Right atrium auricular region (tissue), 2 donors: Measurements from ENCODE around the gene GADD45A. TPM values are rescaled to one million over a fixed set of nuclear protein-coding genes. Genes with fewer than 3 reads are reported as not detected.

Source experiments
- DNase-seq: peaks from one replicate; pipeline ENCODE4 v3.0.0-alpha.2; 2019; ENCODE audit warnings: low spot score
- H3K27ac ChIP-seq, 2 donors: fragments of 200-600 bp; sonication (generic); 1 replicate in 1 of 2; 2 replicates in 1 of 2; pipeline ENCODE4 v1.5.1; 2016 to 2019
- H3K27me3 ChIP-seq, 2 donors: fragments of 200-600 bp; sonication (generic); one replicate each; pipeline versions ENCODE4 v1.5.1 to v1.6.0; 2017 to 2019
- H3K36me3 ChIP-seq: fragments of 200-600 bp; sonication (generic); one replicate; pipeline ENCODE4 v1.5.1; 2016
- H3K4me1 ChIP-seq, 2 donors: fragments of 200-600 bp; sonication (generic); one replicate each; pipeline versions ENCODE4 v1.5.1 to v1.6.0; 2017 to 2019
- H3K4me3 ChIP-seq, 2 donors: fragments of 200-600 bp; sonication (generic); 1 replicate in 1 of 2; 2 replicates in 1 of 2; pipeline ENCODE4 v1.5.1; 2017 to 2019; ENCODE audit warnings: mild to moderate bottlenecking in 1 of 2, moderate library complexity in 1 of 2
- H3K9me3 ChIP-seq, 2 donors: fragments of 200-600 bp; sonication (generic); one replicate each; pipeline ENCODE4 v1.5.1; 2019
- total RNA-seq, 2 donors: library from RNA; depleted of rRNA; stranded (reverse); fragments of >200 nt; gene quantifications; one replicate each; pipeline ENCODE4 v1.1.0, GENCODE V29; 2016
- TF ChIP-seq, protein P1 (sequence below), 2 donors: fragments of 200-600 bp; sonication (generic); IDR thresholded peaks; one replicate each; pipeline ENCODE4 v1.5.1; 2019; ENCODE audit warnings: antibody characterized with exemption in 2 of 2

The GADD45A gene
- total RNA-seq, 2 donors from 2014 or later = 25.3 to 26.6 TPM

- H3K27me3 ChIP-seq = no peaks in the 10 kb centered on the region
- TF ChIP-seq, protein P1, sequence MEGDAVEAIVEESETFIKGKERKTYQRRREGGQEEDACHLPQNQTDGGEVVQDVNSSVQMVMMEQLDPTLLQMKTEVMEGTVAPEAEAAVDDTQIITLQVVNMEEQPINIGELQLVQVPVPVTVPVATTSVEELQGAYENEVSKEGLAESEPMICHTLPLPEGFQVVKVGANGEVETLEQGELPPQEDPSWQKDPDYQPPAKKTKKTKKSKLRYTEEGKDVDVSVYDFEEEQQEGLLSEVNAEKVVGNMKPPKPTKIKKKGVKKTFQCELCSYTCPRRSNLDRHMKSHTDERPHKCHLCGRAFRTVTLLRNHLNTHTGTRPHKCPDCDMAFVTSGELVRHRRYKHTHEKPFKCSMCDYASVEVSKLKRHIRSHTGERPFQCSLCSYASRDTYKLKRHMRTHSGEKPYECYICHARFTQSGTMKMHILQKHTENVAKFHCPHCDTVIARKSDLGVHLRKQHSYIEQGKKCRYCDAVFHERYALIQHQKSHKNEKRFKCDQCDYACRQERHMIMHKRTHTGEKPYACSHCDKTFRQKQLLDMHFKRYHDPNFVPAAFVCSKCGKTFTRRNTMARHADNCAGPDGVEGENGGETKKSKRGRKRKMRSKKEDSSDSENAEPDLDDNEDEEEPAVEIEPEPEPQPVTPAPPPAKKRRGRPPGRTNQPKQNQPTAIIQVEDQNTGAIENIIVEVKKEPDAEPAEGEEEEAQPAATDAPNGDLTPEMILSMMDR (IDR thresholded peaks at IDR 0.05) = no peak
- DNase-seq = no peak
- no peak overlapping the region for H3K27ac ChIP-seq
- no peak overlapping the region for H3K4me3 ChIP-seq
- peaks cover 9% of the 10 kb centered on the region for H3K36me3 ChIP-seq
- H3K9me3 ChIP-seq = no peaks in the 10 kb centered on the region
- peaks cover 0 to 19% of the 10 kb centered on the region in 2 donors for H3K4me1 ChIP-seq
These were observed 1.7 kb upstream of the GADD45A start for GRCh38 chr1:67683316-67683715.

DNA sequence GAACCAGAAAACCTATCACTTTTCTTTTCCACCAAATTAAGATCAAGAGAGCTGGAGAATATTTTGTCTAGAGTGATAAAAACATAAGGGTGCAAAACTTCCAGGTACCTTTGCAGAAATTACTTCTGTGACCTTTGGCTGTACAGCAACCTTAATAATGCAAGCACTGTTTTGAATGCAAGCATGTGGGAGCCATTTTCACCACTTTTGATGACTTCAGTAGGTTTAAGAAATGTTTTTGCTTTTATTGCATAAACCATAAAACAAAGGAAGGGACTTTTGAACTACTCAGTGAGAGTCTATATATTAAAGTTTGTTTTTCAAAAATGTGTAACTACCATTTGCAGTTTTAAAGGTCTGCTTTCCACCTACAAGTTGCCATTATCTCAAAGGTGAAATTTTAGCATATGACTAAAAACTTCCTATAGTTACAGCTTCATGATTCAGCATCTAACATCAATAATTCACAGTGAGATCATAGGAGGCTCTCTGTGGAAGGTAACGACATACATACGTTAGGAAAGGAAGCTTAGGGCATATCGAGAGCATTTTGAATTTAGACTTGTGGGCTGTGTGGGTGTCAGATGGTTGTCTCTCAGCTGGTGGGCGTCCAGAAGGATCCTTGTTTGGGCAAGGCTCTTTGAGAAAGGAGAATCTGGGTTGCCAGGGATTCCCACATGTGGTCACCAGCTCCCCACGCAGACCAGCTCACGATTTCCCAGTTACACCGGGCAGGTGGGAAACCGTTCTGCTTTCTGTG, 1.1 kb upstream of the GADD45A start:
- no peak for DNase-seq
- peak overlapping the region in 1 of 2 donors; percentile 69 for H3K4me3 ChIP-seq
- TF ChIP-seq, protein P1 (IDR thresholded peaks at IDR 0.05) = no peak
- no peaks in the 10 kb centered on the region for H3K27me3 ChIP-seq
- no peaks in the 10 kb centered on the region for H3K9me3 ChIP-seq
- H3K36me3 ChIP-seq = peaks cover 15% of the 10 kb centered on the region
- H3K27ac ChIP-seq = peak overlapping the region; percentile 51 to 68
- H3K4me1 ChIP-seq = peaks cover 0 to 19% of the 10 kb centered on the region in 2 donors

DNA sequence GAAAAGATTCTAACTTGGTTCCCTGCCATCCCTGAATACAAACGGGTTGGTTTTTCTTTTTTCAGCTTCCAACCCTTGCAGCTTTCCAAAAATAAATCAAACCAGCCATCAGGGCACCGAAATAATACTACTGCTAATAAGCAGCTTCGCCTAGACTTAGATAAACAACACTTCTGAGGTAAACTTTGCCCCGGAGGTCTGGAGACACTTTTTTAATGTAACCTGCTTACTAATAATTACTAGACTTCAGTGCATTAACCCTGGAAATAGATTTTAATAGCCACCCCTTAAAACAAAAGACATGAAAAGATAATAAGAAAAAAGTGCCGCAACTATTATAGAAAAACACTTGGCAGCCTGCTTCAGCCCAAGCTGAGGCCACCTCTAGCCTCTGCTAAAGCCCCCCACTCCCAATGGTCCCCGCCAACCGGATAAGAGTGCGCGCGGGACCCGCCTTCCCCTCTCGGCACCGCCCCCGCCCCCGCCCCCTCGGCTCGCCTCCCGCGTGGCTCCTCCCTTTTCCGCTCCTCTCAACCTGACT, 405 bp upstream of the GADD45A start:
- Histone ChIP-seq H3K36me3 (peaks cover 15% of the 10 kb centered on the region), H3K4me1 (peaks cover 0 to 19% of the 10 kb centered on the region in 2 donors), H3K4me3 (peak overlapping the region; percentile 69 to 83), H3K9me3 (no peaks in the 10 kb centered on the region), H3K27ac (peak overlapping the region; percentile 51 to 68), H3K27me3 (no peaks in the 10 kb centered on the region)
- TF ChIP-seq, protein P1 (IDR thresholded peaks at IDR 0.05) = no peak
- no peak for DNase-seq

GRCh38 chr1:67685558-67686266, 711 bp downstream of the GADD45A start:
- Histone ChIP-seq H3K36me3 (peaks cover 15% of the 10 kb centered on the region), H3K27me3 (no peaks in the 10 kb centered on the region), H3K4me3 (peak overlapping the region; percentile 69 to 83), H3K27ac (peak overlapping the region; percentile 97 to 98), H3K4me1 (peaks cover 0 to 19% of the 10 kb centered on the region in 2 donors), H3K9me3 (no peaks in the 10 kb centered on the region)
- DNase-seq = no peak
- TF ChIP-seq, protein P1 (IDR thresholded peaks at IDR 0.05) = no peak

DNA sequence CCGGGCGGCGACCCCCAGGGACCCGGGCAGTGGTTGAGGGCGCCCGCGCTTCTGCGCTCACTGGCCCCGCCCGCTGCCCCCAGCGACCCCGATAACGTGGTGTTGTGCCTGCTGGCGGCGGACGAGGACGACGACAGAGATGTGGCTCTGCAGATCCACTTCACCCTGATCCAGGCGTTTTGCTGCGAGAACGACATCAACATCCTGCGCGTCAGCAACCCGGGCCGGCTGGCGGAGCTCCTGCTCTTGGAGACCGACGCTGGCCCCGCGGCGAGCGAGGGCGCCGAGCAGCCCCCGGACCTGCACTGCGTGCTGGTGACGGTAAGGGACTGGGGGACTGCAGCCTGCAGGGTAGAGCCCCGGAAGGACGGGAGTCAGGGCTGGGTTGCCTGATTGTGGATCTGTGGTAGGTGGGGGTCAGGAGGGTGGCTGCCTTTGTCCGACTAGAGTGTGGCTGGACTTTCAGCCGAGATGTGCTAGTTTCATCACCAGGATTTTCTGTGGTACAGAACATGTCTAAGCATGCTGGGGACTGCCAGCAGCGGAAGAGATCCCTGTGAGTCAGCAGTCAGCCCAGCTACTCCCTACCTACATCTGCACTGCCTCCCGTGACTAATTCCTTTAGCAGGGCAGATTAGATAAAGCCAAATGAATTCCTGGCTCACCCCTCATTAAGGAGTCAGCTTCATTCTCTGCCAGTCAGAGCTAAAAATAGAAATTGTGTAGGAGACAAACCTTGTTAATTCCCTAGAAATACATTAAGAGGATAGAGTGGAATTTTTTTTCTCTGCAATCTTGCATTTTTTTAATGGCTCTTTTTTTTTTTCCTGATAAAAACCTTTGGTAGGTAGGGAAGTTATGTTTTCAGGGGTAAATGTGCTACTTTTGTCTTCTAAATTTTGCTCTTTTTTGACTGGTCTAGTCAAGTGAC, 1.5 kb downstream of the GADD45A start:
- H3K4me3 ChIP-seq = peak overlapping the region; percentile 69 to 83
- H3K4me1 ChIP-seq = peaks cover 0 to 19% of the 10 kb centered on the region in 2 donors
- peaks cover 15% of the 10 kb centered on the region for H3K36me3 ChIP-seq
- no peaks in the 10 kb centered on the region for H3K27me3 ChIP-seq
- peak overlapping the region; percentile 97 to 98 for H3K27ac ChIP-seq
- DNase-seq = peak; percentile 90
- TF ChIP-seq, protein P1 (IDR thresholded peaks at IDR 0.05) = no peak
- H3K9me3 ChIP-seq = no peaks in the 10 kb centered on the region
